GM21390 (cell line): ENCODE results near the gene SLC2A9.
"Not testable (repeated sequence)": the region's sequence is repeated elsewhere in the genome, so short reads cannot be mapped to it uniquely, and the experiment has no call there.

Experiments
- ATAC-seq: cut with Tn5 transposase; IDR thresholded peaks from one replicate; pipeline ENCODE4 v1.9.1; 2021; ENCODE audit not compliant: unreplicated experiment

SLC2A9 gene

DNA sequence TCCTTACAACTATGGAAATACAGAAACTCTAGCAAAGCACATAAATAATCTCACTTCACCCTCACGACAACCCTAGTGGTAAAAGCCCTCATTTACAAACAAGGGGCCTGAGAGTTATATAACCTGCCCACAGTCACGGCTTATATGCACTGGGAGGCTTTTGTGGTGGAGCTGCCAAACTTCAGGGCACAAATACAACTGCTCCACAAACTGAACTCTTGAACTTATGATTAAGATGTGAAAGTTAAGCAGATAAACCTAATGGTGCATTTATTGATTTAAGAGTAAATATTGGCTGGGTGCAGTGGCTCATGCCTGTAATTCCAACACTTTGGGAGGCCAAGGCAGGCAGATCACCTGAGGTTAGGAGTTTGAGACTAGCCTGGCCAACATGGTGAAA is 19.0 kb downstream of the SLC2A9 start:
- no peak for ATAC-seq

DNA sequence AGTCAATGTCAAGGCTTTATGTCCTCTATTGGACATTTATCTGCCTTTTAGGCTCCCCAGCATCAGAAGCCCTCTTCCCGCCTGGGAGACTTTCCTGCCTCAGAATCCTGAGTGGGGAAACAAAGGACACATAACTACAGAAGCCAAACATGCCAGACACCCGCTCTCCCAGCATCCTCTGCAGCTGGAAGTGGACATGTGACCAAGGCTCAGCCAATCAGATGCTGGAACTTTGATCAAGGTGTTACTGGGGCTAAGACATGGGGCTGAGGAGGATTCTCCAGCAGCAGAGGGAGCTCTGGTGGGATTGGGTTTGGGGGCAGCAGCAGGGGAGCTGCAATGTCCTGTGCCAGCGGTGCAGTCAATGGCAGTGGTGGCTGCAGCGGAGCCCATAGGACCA is 19.5 kb downstream of the SLC2A9 start:
- ATAC-seq, result no peak

DNA sequence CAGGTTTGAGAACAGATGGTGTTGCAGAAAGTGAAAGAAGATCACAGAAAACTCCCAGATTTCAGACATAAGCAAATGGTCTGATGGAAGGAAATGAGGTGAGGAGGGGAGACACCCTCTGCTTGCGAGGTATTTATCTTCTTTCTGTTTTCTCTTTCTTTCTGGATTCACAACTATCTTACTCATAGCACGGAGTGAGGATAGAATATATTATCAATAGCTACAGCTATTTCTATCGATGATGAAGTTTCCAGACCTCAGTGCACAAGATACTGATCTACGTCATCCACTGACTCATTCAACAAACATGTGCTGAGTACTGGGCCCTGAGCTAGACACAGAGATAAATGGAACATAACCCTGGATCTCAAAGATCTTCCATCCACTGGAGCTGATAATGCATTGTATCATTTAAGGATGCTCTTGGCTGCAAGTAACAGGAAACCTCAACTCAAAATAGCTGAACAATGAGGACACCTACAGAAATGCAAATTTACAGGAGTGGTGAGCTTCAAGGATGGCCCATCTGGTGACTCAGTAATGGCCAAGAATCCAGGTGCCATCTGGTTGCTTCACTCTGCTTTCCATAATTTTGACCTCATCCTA is 21.2 kb downstream of the SLC2A9 start:
- ATAC-seq, result peak; percentile 42

DNA sequence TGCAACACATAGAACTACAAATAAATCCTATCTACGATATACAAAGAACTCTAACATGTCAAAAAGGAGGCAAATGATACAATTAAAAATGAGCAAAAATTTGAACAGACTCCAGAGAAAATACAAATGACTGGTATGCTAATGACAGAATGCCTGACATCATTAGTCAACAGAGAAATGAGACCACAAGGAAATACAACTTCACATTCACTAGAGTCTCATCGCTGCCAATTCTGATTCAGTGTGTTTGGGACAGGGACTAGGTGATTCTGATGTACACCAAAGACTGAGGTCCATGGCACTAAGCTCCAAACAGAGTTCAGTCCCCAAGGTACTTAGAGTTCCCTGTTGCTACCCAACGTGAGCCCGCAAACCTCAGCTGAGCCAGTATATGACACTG is 23.4 kb downstream of the SLC2A9 start:
- no peak for ATAC-seq

DNA sequence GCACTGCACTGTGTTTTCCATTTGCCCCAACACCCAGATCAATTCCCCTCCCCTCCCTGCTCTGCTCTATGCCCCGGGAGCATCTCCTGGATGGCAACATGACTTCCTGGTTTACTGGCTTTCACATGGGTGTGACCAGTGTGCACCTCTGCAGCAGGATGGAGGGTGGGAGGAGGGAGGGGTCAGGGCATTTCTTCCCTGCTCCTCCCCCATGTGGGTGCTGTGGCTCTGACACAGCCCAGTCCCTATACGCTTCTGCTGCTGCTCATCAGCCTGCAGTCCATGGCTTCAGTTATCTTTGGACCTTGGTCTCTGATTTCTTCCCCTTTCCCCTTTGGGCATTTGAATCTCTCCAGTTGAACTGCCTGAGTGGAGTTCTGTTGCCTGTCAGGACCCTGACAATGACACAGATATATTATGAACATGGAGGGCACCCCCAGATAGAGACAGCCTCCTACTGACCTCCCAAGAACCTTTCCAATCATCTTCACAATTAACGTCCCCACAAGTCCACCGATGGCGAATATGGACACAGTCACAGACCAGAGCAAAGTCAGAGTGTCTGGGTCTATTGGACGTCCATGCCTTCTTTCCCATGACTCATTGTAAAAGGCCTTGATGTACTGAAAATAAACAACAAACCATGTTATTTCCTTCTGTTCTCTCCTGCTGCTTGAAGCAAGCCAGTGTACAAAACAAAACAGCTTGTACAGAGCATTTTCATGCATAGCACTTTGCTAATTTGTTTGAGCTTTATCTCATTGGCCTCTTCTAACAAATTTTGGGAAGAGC is 24.8 kb downstream of the SLC2A9 start:
- no peak for ATAC-seq

DNA sequence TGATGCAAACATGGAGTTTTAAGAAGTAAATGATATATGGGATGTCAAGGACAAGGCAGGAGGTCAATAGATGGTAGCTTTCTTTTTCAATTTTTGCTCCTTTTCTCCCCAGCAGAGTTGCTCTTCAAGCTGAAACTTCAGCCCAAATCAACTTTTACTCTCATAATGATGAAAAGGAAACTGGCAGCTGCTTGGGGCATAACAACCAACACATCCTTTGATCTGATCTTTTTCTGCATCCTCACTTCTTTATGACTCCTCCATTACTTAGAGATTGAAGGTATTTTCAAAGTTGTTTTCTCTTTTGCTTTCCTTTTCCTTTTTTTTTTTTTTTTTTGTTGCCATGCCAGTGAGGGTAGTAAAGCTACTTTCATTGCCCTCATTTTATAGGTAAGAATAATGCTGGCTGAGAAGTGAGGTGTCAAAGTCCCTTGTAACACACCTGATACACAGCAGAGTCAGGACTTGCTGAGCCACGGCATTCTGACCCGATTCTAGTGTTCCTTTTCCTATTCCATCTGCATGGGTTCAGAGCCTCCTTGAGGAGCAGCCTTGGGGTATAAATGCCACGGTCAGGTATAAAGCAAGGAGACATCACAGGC is 26.9 kb downstream of the SLC2A9 start:
- ATAC-seq, result peak; percentile 54

DNA sequence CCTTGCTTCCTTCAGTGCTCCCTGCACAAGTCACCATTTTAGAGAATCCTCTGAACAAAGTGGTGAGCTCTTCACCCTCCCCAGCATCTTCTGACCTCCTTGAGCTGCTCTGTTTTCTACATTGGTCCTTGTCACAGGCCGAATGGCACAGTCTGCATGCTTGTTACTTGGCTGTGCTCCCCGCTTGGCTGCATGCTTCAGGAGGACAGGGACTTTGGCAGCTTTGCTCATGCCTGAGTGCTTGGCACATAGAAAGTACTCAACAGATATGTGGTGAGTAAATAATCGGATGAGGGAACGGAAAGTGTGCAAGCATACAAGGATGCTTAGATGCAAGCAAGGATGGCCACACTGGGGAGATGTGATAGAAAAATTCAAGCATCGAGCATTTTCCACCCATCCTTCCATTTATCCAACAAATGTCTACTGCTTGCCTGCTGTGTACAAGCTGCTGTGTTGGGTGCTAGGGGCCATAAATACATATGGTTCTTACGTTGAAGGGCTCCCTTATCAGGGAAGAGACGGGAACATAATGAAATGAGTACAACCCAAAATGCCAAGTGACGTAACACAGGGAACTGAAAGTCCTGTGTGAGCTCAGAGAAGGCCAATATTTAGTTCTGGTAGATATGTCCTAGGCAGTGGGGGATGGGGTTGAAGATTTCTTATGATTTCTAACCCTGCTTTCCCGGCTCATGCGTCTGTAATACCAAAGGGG is 31.2 kb downstream of the SLC2A9 start:
- ATAC-seq, result no peak

DNA sequence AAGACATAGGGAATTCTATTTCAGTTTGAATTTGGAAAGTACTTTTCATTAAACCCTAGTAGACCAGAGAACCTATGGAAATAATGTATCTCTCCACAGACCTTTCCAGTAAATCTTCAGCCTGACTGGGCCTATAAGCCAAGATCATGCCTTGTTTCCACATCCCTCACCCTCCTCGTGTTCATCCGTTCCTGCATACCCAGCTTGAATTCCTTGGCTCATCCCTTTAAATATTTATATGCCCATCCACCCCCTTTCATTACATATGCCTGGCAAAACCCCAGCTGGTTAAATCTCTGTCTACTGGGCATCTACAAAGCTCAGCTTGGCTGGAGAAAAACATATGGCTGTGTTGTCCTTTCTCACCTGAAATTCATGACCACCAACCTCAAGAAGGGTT is 32.4 kb downstream of the SLC2A9 start:
- ATAC-seq, result no peak

DNA sequence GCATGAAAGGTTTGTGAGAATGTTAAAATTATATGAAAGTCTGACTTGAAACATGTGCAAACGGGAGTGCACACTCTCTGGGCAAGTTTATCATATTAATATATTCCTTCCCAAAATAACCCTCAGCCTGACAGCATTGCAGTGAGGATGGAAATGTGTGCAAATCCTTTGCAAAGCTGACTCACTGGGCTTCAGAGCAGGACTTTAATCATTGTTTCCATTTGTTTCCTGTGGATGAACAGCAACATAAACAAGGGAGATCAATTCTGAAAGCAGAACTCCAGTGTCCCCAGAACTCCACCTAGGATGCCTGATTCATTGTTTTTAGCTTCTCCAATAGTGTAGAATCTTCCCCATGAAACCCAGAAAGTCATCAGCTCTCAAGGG is 32.9 kb downstream of the SLC2A9 start:
- no peak for ATAC-seq

DNA sequence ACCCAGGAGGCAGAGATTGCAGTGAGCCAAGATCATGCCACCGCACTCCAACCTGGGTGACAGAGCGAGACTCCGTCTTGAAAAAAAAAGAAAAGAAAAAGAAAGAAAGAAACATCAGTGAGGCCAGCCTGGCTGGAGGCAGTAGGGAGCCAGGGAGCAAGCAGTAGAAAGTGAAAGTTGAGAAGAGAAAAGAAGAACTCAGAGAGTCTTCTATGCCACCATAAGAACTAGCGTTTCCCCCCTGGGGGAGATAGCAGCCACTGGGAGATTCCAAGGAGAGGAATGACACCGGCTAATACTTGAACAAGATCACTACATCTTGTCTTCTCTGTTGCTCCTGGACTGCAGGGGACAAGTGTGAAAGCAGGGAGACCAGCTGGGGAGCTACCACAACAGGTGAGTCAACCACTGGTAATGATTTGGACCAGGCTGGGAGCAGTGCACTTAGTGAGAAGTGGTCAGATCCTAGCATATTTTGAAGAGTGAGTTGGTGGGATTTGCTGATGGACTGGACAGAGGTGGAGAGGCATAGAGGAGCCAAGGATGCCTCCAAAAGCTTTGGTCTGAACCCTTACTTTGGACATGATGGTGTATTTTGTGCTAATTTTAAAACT is 33.4 kb downstream of the SLC2A9 start:
- ATAC-seq, result peak; percentile 76

DNA sequence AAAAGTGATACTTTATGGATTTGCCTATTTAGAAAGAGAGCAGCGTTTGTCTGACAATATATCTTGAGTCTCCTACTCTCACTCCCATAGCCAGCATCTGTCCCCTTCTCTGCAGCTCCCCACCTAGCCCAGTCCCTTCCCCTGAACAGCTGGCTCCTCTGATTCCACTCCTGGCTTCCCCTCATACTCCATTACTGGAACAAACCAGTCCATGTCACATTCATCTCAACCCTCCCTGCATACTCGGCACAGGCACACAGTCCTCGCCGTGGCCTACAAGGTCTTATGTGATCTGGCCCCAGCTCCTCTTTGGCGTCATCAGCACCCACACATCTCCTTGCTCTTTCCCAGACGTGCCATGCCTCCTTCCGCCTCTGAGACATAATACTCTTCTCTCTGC is 36.7 kb downstream of the SLC2A9 start:
- ATAC-seq, result no peak

DNA sequence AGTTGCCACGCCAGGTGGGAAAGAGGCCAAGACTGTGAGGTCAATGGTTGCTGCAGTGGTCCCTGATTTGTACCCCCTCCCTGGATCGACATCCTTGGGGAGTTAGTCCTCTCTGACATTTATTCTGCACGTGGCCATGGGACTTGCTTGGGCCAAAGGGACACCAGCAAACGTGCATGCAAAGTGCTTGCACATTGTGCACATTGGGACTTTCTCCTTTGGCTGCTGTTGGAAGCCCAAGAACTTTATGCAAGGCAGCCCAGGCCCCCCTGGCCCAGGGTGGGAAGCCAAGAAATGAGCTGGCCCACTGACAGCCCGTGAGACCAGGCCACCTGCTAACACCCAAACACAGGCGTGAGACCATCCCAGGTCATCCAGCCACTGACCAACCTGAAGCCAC is 38.1 kb downstream of the SLC2A9 start:
- no peak for ATAC-seq

DNA sequence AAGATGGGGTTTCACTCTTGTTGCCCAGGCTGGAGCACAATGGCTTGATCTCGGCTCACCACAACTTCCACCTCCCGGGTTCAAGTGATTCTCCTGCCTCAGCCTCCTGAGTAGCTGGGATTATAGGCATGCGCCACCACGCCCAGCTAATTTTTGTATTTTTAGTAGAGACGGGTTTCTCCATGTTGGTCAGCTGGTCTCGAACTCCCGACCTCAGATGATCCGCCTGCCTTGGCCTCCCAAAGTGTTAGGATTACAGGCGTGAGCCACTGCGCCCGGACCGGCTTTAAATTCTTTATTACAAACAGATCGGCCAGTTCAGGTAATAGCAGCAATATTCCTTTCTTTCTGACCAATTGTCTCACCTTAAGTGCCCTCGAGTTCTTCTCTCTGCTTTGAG is 39.4 kb downstream of the SLC2A9 start:
- not testable (repeated sequence) for ATAC-seq

DNA sequence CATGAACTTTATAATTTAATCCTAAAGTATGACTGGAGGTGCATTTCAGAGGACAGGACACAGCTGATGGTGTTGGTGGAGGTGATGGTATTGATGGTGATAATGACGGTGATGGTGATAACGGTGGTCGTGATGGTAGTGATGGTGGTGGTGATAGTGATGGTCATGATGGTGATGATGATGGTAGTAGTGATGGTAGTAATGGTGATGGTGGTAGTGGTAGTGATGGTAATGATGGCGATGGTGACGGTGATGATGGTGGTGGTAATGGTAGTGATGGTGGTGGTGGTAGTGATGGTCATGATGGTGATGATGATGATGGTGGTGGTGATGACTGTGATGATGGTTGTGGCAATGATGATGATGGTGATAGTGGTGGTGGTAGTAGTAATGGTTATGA is 40.4 kb downstream of the SLC2A9 start:
- no peak for ATAC-seq

DNA sequence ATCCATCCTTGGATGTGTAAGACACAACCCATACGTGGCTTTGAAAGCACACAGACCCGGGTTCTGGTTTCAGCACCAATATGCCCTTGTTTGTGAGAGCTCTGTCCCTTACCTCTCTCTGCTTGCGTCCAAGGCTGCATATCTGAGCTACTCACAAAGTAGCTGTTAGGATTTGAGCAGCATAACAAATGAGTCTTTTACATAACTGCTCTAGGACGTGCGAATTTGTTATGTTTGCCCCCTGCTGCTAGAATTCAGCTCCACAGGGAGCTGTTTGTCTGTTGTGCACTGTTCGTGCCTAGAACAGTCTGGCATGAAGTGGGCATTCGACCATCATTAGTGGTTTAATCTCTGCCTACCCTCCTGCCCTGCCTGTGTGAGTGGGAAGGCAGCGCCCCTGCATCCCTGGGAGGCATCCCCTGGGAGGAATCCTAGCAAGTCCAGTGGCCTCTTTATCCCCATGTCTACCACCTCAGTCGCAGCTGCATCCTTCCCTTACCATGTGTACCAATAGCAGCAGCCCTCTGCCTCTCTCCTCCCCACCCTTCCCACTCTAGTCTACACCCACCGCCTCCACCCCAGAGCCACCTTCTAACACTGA is 42.1 kb downstream of the SLC2A9 start:
- ATAC-seq, result no peak

DNA sequence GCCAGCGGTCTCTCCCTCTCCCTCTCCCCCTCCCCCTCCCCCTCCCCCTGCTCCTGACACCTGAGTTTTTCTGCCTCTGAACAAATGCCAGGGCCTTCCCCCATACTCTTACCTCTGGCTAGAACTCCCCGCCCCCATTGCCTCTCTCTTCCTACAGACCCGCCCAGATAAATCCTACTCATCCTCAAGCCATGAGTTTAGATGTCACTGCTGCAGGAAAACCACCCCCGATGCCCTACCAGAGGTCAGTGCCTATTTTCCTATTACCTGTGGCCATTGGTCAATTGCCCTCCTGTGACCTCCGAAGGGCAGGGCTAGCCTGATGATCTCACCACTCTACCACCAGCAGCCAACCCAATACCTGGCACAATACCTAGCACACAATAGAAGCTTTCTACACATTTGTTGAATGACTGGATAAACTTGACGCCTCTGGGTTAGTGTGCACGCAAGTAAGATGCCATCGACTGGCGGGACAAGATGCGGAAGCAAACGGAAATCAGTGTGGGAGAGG is 43.7 kb downstream of the SLC2A9 start:
- no peak for ATAC-seq

DNA sequence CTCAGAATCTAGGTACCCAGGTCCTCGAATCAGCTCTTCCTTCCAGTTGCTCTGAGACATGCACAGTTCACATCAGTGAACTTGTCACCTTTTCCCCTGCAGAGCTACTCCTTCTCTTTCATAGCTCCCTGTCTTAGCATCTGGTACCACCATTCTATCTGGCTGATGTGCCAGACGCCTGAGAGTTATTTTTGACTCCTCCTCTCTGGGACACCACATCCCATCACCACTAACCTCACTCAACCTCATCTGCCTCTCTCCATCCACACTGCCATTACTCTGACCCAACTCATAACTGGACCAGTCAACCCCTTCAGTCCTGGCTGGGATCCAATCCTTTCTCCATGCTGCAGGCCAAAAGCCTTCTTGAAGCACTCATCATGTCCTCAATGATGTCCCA is 44.5 kb downstream of the SLC2A9 start:
- no peak for ATAC-seq

DNA sequence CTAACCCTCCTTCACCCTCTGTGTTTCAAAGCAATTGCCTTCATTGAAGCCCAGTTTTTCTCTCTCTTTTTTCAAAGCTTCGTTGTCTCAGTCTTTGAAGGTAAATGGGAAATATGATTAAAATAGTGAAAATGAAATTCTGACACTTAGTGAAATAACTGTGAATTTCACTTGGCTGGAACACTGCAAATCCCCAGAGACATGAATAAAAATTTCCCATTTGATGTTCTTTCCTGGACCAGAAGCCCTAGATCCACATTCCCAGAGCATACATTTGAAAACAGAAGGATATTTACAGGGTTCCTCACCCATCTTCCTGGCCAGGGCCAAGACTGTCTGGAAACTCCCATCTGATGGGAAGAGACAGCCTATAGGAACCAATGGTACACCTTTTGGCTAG is 45.0 kb downstream of the SLC2A9 start:
- no peak for ATAC-seq

DNA sequence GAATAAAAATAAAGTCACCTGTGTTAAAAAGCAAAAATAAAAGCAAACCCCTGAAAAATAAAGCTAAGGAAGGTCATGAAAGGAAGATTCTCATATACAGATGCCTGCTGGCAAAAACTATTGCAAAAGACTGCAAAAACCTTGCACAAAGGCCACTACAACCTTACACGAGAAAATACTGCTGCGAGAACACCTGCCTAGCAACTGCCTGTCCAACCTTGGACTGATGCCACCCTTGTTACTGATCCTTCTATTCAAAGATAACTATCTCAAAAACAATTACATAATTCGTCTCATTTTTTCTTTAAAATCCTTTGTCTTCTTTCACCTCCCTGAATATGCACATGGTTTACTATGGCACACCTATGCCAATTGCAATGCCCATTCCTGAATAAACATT is 49.6 kb downstream of the SLC2A9 start:
- no peak for ATAC-seq

DNA sequence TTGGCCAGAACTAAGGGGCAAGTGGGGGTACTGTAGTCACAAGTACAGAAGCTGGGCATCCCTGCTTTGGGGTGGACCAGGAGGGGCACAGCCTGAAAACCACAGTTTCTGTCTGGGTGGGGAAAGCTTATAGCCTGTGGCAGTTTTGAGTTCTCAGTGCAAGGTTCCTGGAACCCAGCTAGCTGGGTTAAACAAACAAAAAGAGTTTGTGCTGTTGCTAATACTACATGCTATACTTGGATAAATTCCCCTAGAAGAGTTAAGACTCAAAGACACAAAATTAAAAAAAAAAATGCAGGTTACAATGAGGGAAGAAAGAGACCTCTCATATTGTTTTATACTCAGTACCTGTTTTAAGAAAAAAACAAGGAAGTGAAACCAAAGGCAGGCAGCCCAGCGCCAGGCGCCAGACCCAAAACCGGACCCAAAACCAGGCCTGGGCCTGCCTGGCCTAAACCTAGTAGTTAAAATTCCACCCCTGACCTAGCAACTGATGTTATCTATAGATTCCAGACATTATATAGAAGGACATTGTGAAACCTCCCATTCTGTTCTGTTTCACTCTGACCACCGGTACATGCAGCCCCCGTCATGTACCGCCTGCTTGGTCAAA is 50.8 kb downstream of the SLC2A9 start:
- ATAC-seq, result peak; percentile 80
